HG03521 (cell line): ENCODE results near the gene BIRC7.

ENCODE experiments used
- ATAC-seq: cut with Tn5 transposase; IDR thresholded peaks from one replicate; pipeline ENCODE4 v1.9.1; 2021; ENCODE audit warnings: mild to moderate bottlenecking, moderate library complexity; ENCODE audit not compliant: unreplicated experiment

The BIRC7 gene

DNA sequence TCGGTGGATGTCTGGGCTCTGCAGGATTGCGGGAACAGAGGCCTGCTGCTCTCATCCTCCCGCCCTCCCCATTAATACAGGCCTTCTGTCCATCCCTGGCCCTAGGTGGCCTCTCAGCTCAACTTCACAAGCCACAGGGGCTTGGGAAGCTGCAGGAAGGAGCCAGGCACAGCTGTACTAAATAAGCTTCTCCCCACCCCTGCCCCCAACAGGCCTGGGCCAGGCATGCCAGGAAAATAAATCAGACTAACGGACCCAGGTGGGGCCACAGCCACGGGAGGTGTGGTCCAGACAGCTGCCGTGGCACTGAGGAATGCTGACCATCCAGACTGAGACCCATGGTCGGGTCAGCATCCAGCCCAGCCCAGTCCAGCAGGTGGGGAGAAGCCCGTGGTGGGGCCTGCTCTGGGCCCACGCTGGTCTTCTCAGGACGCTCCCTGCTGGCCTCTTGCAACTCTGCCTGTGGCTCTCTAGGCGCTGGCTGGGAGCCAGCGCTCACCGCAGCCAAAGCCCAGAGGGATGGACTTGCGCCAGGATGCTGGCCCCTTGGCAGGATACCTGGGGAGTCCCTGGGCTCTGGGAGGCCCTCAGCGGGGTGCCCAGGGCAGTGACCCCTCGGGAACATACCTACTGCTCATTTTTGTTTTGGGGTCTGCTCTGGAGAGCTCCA, 11.2 kb upstream of the BIRC7 start:
- ATAC-seq = no peak

DNA sequence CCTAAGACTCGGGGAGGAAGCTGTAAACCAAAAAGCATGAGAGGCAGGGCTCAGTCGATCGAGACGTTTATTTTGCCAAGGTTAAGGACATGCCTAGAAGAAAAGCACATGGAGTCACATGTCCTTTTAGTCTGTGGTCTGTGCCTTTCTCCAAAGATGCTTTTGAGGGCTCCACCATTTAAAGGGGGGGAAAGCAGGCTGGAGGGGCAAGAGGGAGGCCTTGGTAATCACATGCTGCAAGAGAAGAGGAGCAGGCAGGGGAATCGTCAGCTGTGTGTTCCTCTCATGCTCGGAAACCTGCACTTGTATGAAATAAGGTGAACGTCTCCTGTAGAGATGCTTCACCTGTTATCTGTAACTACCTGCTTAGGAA, 10.6 kb upstream of the BIRC7 start:
- no peak for ATAC-seq

DNA sequence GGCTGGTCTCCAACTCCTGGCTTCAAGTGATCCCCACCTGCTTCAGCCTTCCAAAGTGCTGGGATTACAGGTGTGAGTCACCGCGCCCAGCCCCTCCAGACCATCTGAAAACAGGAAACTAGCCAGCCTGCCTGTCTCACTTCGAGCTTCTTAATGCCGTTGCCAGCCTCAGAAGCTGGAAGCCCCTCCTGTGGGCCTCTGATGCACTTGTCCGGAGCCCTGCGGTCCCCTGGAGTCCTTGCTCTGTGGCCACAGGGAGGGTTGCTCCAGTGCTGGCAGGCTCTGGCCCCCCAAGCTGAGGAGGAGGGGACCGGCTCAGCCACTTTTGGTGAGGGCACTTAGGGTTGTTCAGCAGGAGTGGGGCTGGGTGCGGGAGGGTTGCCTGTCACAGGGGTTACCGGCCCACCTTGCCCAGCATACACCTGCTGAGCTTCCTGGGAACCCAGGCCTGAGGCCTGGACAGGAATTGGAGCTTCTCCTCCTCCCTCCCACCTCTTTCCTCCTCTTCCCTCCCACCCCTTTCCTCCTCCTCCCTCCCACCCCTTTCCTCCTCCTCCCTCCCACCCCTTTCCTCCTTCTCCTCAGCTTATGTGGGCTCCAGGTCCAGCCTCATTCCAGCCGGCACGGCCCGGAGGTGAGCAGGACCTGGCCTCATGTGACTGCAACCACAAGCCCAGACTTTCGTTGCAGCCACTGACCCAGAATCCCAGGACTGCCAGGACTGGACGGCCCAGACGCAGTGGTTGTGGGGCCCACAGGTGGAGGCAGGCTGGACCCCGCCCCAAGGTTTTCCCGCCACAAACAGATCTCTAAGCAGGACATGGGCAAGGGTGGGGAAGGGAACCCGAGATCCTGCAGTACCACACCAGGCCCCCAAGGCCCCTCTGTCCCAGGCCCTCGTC, 9.4 kb upstream of the BIRC7 start:
- no peak for ATAC-seq

DNA sequence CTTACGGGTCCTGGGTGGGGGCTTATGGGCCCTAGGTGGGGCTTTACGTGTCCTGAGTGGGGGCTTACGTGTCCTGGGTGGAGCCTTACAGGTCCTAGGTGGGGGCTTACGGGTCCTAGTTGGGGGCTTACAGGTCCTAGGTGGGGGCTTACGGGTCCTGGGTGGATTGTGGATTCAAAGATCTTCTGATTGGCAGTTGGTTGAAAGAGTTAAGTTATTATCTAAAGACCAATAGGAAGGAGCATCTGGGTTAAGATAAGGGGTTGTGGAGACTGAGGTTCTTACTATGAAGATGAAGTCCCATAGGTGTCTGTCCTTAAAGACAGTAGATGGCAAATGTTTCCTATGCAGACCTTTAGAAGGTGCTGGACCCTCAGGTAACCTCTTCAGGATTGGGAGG, 8.4 kb upstream of the BIRC7 start:
- ATAC-seq = no peak

DNA sequence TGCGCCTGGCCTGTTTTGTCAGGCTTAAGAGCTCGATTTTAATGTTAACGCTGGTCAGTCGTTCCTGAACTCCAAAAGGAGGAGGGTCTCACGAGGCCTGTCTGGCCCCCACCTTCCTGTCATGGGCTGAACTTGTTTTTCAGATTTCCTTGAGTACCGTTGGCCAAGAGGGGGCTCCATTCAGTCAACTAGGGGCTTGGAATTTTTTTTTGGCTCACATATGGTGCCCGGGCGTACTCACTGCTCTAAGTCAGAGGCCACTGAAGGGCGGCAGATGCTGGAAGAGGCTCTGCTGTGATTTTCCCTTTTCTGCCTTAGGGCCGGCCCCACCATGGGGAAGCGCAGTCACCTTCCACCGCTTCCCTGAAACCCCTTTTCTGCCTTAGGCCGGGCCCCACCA, 6.9 kb upstream of the BIRC7 start:
- ATAC-seq = no peak

DNA sequence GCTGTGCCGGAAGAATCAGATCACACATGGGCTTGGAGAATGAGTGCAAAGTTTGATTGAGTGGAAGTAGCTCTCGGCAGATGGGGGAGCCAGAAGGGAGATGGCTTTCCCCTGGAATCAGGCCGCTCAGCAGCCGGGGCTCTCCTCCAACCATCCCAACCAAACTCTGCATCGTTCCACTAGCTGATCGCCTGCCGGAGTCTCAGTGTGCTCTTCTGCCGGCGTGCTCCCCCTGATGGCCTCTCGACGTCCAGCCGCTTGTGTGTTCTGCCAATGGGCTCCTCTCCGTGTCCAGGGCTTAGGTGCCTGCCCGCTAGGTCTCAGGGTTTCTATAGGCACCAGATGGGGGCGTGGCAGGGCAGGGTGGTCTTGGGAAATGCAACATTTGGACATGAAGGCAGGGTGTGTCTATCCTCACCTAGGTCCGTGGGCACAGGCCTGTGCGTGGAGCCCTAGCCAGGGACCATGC, 4.9 kb upstream of the BIRC7 start:
- no peak for ATAC-seq

DNA sequence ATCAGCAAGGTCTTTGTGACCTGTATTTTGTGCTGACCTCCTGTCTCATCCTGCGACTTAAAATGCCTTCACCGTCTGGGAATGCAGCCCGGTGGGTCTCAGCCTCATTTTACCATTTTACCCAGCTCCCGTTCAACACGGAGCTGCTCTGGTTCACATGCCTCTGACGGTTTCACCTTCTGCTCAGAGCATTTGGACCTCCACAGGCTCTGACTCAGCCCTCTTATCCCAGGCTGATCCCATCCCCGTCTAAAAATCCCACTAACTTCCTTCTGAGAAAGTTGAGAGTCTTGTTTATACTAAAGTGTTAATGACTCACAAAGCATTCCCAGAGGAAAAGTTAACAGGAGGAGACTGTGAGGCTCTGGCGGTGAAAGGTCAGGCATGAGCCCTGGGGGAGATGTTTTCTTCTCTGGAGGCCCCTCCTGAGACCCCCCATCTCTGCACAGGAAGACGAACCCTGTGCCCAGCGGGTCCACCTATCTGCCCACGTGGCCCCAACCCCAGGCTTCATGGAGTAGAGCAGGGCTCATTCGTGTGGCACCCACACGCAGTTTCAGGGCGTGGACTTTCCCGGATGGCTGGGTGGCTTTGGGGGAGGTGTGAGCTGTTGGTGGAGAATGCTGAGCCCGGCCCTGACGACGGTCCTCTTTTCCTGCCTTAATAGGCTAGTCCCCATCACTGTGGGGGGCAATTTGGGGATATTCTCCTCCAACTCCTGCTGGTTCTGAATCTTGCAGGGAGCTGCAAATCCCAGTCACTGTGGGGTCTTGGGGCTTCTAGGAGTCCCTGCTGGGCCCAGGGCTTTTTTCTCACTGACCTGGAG, 3.3 kb upstream of the BIRC7 start:
- ATAC-seq = no peak

DNA sequence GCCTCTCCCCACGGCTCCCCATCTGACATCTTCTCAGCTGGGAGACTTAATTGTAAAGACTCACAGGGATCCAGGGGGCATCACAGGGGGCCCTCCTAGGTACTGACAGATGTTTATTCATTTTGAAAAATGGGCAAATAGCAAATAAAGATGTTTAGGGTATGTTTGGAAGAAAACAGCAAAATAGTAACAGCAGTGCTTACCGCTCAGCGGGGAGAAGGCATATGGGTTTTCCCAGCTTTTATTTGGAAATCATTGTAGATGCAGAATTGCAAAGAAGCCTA, 2.7 kb upstream of the BIRC7 start:
- no peak for ATAC-seq

DNA sequence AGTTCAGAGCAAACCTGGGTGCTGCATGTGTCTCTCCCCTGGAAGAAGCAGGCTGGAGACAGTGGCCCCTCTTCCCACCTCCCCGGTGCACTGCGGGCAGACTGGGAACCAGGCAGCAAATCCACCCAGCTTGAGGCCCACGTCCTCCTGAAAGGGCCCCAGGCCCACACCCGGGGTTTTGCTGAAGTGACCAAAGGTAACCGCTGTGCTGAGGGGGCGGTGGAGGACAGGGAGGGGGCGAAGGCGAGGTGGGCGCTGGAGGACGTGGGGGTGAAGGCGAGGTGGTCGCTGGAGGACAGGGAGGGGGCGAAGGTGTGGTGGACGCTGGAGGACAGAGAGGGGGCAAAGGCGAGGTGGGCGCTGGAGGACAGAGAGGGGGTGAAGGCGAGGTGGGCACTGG, 1.8 kb upstream of the BIRC7 start:
- ATAC-seq = no peak

DNA sequence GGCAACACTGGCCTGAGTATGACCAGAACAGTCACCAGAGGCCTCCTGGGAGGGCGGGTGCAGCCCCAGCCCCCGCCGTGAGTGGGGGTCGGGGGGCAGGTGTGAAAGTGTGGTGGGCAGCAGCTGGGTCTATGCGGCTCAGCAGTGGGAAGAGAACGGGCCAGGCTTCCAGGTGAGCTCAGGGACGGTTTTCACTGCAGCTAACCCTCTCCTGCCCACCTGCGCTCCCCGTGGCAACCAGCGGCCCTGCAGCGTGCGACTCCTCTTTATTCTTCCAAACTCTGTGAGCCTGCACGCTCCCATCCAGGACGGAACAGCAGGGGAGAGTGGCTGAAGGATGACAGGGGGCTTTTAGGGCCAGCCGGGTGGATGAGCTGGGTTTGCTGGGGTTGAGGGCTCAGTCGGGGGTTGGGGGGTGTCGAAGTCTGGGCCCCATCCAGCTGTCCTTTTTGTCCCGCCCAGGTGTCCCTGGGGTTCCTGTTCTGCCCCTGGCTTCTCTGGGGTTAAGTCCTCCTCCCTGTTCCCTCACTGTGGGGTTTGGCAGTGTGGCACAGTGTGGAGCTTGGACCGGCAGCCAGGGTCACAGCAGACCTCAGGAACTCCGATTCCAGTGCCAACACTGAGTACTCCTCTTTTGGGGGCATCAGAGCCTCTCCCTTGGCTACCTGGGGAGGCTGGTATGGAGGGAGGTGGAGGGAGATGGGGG, 859 bp upstream of the BIRC7 start:
- ATAC-seq = no peak

DNA sequence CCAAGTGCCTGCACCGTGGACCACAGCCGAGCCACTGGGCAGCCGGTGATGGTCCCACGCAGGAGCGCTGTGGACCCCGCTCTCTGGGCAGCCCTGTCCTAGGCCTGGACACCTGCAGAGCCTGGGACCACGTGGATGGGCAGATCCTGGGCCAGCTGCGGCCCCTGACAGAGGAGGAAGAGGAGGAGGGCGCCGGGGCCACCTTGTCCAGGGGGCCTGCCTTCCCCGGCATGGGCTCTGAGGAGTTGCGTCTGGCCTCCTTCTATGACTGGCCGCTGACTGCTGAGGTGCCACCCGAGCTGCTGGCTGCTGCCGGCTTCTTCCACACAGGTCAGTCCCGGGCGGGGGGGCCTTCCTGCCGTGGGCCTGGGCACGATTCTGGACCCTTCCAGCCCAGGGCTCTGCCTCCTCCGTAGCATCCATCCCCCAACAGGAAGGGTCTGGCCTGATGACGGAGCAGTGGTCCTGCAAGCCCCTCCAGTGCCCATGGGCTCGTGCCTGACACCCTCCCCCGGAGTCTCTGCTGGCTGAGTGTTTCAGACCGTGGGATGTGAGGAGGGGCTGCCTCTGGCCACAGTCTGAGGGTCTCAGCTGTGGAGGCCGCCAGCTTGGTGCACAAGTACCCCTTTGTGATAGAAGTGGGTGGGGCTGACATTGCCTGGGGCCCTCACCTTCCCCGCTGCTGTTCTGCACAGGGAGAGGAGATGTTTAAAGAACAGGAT, 572 bp downstream of the BIRC7 start:
- no peak for ATAC-seq

DNA sequence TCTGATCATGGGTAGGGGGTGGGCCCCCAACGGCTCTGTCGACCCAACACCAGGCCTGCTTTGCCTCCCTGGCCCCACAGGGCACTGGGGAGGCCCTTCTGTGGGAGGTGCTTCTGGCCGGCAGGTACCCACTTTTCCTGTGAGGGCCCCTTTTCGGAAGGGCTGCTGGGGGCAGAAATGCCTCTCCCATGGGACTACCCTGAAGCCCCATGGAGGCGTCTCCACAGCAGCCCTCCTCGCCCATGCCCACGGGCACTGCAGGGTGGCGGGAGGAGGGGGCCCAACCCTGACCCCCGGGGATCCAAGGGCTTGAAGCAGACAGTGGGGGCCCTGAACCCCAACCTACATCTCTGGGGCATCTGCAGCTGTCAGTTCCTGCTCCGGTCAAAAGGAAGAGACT, 2.3 kb downstream of the BIRC7 start:
- no peak for ATAC-seq

DNA sequence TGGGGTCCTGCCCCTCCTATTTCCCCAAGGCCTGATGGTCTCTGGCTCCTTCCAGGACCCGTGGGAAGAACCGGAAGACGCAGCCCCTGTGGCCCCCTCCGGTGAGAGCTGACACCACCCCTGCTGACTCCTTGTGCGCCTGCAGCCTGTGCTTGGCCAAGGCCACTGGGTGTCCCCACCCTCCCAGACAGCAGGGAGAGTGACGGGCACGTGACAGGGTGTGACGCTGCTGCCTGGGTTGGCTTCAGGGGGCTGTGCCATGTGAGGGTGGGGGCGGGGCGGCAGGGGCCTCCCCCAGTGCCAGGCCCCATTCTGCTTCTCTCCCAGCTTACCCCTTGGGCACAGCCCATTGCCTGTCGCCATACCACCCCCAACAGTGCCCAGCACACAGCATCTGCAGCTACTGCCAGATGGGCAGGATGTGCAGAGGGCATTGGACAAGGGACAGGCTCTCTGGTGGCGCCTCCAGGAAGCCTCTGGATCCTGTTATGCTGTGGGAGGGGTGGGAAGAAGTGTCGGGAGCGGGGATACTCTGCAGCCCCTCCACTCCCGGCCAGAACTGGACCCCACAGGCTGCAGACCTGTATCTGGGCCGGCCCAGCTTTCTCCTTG, 2.9 kb downstream of the BIRC7 start:
- ATAC-seq = no peak

DNA sequence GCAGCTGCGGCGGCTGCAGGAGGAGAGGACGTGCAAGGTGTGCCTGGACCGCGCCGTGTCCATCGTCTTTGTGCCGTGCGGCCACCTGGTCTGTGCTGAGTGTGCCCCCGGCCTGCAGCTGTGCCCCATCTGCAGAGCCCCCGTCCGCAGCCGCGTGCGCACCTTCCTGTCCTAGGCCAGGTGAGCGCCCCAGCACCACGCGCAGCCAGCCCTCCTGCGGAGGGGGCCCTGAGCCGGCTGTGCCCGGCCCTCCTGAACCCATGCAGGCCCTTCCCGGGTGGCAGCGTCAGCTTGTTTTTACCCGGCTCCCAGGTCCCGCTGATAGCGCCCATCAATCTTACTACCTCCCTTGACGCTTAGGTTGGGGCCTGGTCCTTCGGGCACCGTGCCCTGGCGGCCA, 3.7 kb downstream of the BIRC7 start:
- no peak for ATAC-seq

DNA sequence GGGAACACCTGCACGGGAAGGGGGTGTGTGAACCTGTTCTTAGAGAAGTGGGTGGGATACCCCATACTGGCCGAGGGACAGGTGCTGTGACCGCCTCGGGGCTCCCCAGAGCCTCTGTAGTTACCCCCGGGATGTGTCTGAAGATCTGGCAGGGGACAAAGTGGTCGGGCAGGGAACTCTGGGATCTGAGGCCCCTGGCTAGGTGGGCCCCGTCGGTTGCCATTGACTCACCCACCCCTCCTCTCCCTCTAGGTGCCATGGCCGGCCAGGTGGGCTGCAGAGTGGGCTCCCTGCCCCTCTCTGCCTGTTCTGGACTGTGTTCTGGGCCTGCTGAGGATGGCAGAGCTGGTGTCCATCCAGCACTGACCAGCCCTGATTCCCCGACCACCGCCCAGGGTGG, 4.3 kb downstream of the BIRC7 start:
- no peak for ATAC-seq

DNA sequence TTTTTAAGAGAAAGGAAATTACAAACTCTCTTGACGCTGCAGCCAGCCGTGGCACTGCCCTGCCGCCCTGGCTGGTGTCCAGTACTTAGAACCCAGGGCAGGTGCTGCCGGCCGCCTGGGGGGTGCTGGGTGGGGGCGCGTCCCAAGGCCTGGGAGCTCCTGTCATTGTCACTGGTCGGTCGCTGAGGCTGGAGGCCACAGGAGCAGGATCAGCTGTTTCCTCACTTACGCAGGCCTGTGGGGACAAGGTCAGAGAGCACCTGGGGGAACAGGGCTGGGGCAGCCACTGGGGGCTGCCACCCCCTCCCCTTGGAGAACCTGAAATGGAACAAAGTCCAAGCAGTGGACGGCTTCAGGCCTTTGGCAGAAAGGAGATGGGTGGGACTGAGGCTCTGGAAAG, 5.6 kb downstream of the BIRC7 start:
- ATAC-seq = no peak

DNA sequence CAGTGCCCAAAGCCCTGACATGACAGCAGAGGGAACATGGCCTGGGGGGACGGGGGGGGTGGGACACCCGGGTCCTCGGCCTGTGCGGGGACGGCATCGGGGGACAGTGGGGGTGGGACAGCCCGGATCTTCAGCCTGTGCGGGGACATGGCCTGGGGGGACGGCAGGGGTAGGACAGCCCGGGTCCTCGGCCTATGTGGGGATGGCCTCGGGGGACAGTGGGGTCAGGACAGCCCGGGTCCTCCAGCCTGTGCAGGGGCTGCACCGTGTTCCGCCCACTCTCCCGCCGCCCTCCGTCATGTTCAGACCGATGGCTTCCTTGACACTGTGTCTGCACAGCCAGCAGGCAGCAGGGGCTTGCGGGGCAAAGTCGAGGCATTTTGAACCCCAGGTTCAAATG, 7.0 kb downstream of the BIRC7 start:
- no peak for ATAC-seq

DNA sequence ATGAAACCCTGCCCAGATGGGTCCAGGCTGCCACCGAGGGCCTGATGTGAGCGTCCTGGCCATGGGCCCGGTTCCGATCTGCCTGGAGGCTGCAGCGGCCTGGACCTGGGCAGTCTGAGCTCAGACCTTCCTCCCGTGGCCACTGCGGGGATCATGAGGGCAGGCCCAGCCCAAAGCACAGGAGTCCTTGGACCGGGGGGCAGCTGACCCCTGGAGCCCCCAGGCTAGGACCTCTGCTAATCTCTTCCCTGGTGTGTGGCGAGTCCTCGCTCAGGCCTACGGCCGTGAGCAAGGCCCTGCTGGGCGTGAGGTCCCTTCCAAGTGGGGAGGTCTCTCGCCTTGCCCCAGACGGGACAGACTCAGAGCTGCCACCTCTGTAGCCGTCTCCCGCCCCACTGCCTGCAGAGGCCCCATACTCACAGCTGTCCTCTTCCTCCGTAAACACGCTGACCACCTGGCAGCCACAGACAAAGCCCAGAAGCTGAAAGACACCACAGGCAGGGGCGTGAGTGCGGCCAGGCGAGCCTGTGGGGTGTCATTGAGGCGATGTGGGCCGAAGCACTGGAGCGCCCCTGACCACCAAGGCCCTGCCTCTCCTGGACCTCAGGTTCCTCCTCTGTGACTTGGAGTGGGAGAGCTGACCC, 8.0 kb downstream of the BIRC7 start:
- no peak for ATAC-seq

DNA sequence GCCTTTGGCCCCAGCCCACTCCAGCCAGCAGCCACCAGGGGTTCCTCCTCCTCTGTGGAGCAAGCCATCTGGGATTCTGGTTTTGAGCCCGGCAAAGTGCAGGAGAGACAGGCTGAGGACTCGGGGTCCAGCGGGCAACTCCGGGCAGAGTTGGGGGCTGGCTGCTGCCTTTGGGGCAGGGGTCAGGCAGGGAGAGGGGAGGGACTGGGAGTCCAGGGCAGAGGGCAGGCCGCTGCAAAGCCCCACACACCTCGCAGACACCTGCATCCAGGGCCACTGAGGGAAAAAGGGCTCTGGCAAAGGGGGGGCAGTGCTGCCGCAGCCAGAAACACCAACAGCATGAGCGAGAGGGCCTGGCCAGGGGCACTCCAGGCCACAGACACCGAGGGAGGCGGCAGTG, 8.8 kb downstream of the BIRC7 start:
- ATAC-seq = no peak
